AG09319 (cell line): ENCODE data around the gene INHBA.

Experiments
- DNase-seq: peaks from one replicate; pipeline ENCODE4 v3.0.0-alpha.2; 2010; ENCODE audit warnings: low read depth; ENCODE audit errors: extremely low read depth
- CTCF ChIP-seq: IDR thresholded peaks from 2 replicates; pipeline ENCODE4 v1.5.1; 2011; ENCODE audit warnings: low read depth, mild to moderate bottlenecking, inconsistent platforms, low read length, moderate library complexity

Gene INHBA

GRCh38 chr7:41730668-41731067 lies 27.8 kb upstream of the INHBA start:
- no peak for TF ChIP-seq CTCF
- DNase-seq = no peak

GRCh38 chr7:41730161-41730560 lies 27.3 kb upstream of the INHBA start:
- DNase-seq = no peak
- no peak for TF ChIP-seq CTCF

- no peak for DNase-seq
- TF ChIP-seq CTCF = no peak
Observed at GRCh38 chr7:41729059-41729458, 26.2 kb upstream of the INHBA start.

GRCh38 chr7:41725013-41725412 lies 22.1 kb upstream of the INHBA start:
- no peak for DNase-seq
- TF ChIP-seq CTCF = no peak

GRCh38 chr7:41720886-41721285 lies 18.0 kb upstream of the INHBA start:
- TF ChIP-seq CTCF = no peak
- no peak for DNase-seq

- TF ChIP-seq CTCF = no peak
- no peak for DNase-seq
Observed at GRCh38 chr7:41720046-41720445, 17.2 kb upstream of the INHBA start.

- no peak for DNase-seq
- TF ChIP-seq CTCF = no peak
Observed at GRCh38 chr7:41716691-41717090, 13.8 kb upstream of the INHBA start.
